Ascending aorta (tissue), 2 donors: Measurements from ENCODE around the gene DPYD. TPM values are rescaled to one million over a fixed set of nuclear protein-coding genes. Genes with fewer than 3 reads are reported as not detected.

Experiments
- DNase-seq, 2 donors: peaks; one replicate each; pipeline ENCODE4 v3.0.0-alpha.2; 2019; ENCODE audit warnings: low spot score in 2 of 2
- H3K27ac ChIP-seq, 2 donors: fragments of 200-600 bp; sonication (generic); one replicate each; pipeline ENCODE4 v1.5.1; 2016 to 2017; ENCODE audit warnings: mild to moderate bottlenecking in 1 of 2
- H3K27me3 ChIP-seq: fragments of 200-600 bp; sonication (generic); one replicate; pipeline ENCODE4 v1.5.1; 2017
- H3K36me3 ChIP-seq, 2 donors: fragments of 200-600 bp; sonication (generic); one replicate each; pipeline ENCODE4 v1.5.1; 2016
- H3K4me1 ChIP-seq, 2 donors: fragments of 200-600 bp; sonication (generic); one replicate each; pipeline ENCODE4 v1.5.1; 2016 to 2017; ENCODE audit warnings: mild to moderate bottlenecking in 1 of 2
- H3K4me3 ChIP-seq, 2 donors: fragments of 200-600 bp; sonication (generic); one replicate each; pipeline ENCODE4 v1.5.1; 2016 to 2017; ENCODE audit warnings: mild to moderate bottlenecking in 1 of 2
- H3K9me3 ChIP-seq, 2 donors: fragments of 200-600 bp; sonication (generic); one replicate each; pipeline ENCODE4 v1.5.1; 2016
- intact Hi-C: fragments of 100-400 bp; cut with DNase I; formaldehyde crosslinking; loops from one replicate; pipeline ENCODE4 v1.15.1; 2023
- total RNA-seq: library from RNA; depleted of rRNA; stranded (reverse); fragments of >200 nt; gene quantifications from one replicate; pipeline ENCODE4 v1.1.0, GENCODE V29; 2016
- TF ChIP-seq, protein P1 (sequence below), 3 experiments: fragments of 200-600 bp in 2 of 3; fragments of 450-650 bp in 1 of 3; sonication (generic) in 2 of 3; IDR thresholded peaks; one replicate each; pipeline ENCODE4 v1.5.1; 2016 to 2019; ENCODE audit warnings: antibody characterized with exemption in 3 of 3, mild to moderate bottlenecking in 1 of 3, moderate library complexity in 1 of 3

The DPYD gene
- total RNA-seq, 1 donor from 2014 or later = 22.9 TPM

DNA sequence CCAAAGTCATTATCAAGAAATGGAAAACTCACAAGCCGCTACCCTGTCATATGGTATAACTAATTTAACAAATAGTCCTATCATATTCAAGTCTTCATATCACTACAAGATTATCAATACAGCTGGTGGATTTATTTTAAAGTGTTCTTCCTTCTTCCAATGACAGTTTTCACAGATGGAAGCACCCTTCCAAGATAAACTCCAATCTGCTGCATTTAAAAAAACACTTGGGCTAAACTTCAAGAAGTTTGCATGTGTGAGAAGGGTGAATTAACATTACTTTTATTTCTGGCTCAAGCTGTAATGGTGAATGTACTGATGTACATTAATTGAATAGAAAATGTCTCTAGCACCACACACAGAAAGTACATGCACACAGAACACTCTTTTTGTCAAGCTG, 192.4 kb downstream of the DPYD start:
- no peaks in the 10 kb centered on the region for H3K27me3 ChIP-seq
- H3K4me3 ChIP-seq = no peak overlapping the region
- H3K4me1 ChIP-seq = no peaks in the 10 kb centered on the region
- TF ChIP-seq, protein P1, sequence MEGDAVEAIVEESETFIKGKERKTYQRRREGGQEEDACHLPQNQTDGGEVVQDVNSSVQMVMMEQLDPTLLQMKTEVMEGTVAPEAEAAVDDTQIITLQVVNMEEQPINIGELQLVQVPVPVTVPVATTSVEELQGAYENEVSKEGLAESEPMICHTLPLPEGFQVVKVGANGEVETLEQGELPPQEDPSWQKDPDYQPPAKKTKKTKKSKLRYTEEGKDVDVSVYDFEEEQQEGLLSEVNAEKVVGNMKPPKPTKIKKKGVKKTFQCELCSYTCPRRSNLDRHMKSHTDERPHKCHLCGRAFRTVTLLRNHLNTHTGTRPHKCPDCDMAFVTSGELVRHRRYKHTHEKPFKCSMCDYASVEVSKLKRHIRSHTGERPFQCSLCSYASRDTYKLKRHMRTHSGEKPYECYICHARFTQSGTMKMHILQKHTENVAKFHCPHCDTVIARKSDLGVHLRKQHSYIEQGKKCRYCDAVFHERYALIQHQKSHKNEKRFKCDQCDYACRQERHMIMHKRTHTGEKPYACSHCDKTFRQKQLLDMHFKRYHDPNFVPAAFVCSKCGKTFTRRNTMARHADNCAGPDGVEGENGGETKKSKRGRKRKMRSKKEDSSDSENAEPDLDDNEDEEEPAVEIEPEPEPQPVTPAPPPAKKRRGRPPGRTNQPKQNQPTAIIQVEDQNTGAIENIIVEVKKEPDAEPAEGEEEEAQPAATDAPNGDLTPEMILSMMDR (IDR thresholded peaks at IDR 0.05) = no peak
- H3K36me3 ChIP-seq = no peaks in the 10 kb centered on the region
- no peaks in the 10 kb centered on the region for H3K9me3 ChIP-seq
- H3K27ac ChIP-seq = no peak overlapping the region
- no peak for DNase-seq
- intact Hi-C loops = no loop called here

DNA sequence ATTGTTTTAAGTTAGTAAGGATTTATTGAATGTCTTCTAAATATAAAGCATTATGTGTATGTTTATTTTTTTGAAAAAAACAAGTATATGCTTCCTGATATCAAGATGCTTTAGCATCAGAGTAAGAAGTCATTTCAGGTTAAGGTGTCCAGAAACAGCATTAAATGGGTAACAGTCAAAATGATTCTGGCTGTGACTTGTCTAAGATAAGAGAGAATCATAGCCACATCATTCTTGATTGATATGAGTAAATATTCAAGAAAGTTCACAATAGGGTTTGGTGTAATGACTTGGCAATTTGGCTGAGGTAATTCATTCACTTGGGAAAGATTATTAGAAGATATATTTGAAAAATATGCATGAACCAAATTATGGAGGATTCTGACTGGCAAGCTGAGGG, 193.8 kb downstream of the DPYD start:
- DNase-seq = no peak
- intact Hi-C loops = no loop called here
- TF ChIP-seq, protein P1 (IDR thresholded peaks at IDR 0.05) = no peak
- Histone ChIP-seq H3K4me3 (no peak overlapping the region), H3K36me3 (no peaks in the 10 kb centered on the region), H3K27ac (no peak overlapping the region), H3K27me3 (no peaks in the 10 kb centered on the region), H3K9me3 (no peaks in the 10 kb centered on the region), H3K4me1 (no peaks in the 10 kb centered on the region)

DNA sequence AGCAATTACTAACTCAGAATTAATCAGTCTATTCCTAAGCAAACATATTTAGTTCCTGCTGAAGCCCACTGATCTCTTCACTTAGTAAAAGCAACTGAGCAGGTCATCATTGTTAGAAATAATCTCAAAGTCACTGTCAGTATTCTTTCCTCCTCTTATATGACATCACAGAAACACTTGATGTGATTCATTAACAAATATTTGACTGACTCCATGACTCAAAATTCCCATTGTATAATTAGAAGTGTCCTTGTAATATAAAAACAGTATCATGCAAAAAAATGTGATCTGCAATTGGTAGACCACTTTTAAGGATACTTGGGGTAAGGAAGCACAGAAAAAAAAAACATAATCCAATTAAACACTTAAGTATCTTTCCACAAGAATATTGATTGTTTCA, 194.4 kb downstream of the DPYD start:
- Histone ChIP-seq H3K4me1 (no peaks in the 10 kb centered on the region), H3K27ac (no peak overlapping the region), H3K27me3 (no peaks in the 10 kb centered on the region), H3K9me3 (no peaks in the 10 kb centered on the region), H3K4me3 (no peak overlapping the region), H3K36me3 (no peaks in the 10 kb centered on the region)
- intact Hi-C loops = no loop called here
- TF ChIP-seq, protein P1 (IDR thresholded peaks at IDR 0.05) = no peak
- DNase-seq = no peak

DNA sequence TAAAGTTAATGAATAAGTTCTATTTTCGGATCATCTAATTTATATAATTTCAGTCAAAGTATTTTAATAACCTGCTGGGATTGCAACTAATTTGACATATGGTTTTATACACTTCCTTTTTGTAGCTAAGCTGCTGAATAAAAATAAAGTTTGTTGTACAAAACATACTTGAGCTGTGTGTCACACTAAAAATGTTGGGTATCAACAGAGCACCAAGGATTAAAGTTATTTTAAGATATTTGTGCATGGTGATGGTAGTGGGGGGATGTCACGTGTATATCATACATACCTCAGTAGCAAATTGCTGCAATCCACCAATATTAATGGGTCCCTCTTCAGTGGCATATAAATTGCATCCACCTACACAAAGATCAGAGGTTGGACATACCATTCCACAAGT, 199.6 kb downstream of the DPYD start:
- TF ChIP-seq, protein P1 (IDR thresholded peaks at IDR 0.05) = no peak
- Histone ChIP-seq H3K27ac (no peak overlapping the region), H3K36me3 (no peaks in the 10 kb centered on the region), H3K4me1 (no peaks in the 10 kb centered on the region), H3K4me3 (no peak overlapping the region), H3K27me3 (no peaks in the 10 kb centered on the region), H3K9me3 (no peaks in the 10 kb centered on the region)
- intact Hi-C loops = no loop called here
- no peak for DNase-seq

DNA sequence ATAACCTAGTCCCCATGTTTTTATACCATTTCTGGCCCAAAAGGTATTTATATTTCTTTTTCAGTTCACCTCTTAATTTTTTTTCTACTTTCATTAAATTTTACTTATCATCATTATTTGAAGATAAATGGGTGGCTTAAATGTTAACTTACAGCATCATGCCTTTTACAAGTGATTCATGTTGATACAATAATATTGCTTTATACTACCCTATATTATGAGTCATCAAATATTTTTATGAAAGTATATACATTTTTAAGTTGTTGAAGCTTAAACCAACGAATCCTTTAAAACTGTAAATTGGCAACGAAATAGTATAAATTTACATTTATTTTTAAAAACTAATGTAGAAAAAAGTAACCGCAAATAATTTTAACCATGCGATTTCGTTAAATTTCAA, 207.9 kb downstream of the DPYD start:
- no peak overlapping the region for H3K27ac ChIP-seq
- intact Hi-C loops = no loop called here
- H3K4me1 ChIP-seq = no peaks in the 10 kb centered on the region
- TF ChIP-seq, protein P1 (IDR thresholded peaks at IDR 0.05) = no peak
- H3K9me3 ChIP-seq = no peaks in the 10 kb centered on the region
- H3K27me3 ChIP-seq = no peaks in the 10 kb centered on the region
- no peak overlapping the region for H3K4me3 ChIP-seq
- no peaks in the 10 kb centered on the region for H3K36me3 ChIP-seq
- DNase-seq = no peak

DNA sequence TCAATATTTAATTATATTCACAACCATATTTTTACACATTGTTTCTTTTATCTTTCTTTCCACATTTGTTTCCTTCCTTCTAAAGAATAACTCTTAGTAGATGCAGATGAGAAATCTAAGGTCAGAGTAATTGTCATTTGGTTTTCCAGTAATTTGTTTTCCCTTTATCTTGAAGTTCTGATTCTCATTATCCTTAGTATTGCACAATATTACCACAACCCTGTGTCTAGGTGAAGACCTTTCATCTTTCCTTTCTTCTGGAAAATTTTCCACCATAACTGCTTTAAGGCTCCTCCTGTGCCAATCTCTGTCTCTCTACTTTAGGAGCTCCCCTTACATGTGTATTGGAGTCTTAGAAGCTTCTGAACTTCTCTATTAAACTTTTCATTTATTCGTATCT, 209.0 kb downstream of the DPYD start:
- no peaks in the 10 kb centered on the region for H3K36me3 ChIP-seq
- DNase-seq = no peak
- H3K27me3 ChIP-seq = no peaks in the 10 kb centered on the region
- intact Hi-C loops = no loop called here
- H3K27ac ChIP-seq = no peak overlapping the region
- no peaks in the 10 kb centered on the region for H3K9me3 ChIP-seq
- H3K4me3 ChIP-seq = no peak overlapping the region
- TF ChIP-seq, protein P1 (IDR thresholded peaks at IDR 0.05) = no peak
- no peaks in the 10 kb centered on the region for H3K4me1 ChIP-seq
